K562 (cell line): ENCODE results near the gene ZNHIT1. TPM values are rescaled to one million over a fixed set of nuclear protein-coding genes. Genes with fewer than 3 reads are reported as not detected.
A peak's percentile ranks its signal among the peaks of the same experiment; 100 is the strongest.

Source experiments
- CREB3 ChIP-seq: fragments of 450-650 bp; conservative IDR thresholded peaks from 2 replicates; pipeline ENCODE4 v1.6.1; 2016; ENCODE audit warnings: missing genetic modification characterization, low read depth, mild to moderate bottlenecking, missing compliant biosample characterization, moderate library complexity
- CSDE1 ChIP-seq, 2 experiments: fragments of 450-650 bp; IDR thresholded peaks; 2 replicates each; pipeline ENCODE4 v1.6.1; 2016; ENCODE audit warnings: mild to moderate bottlenecking in 1 of 2
- CTBP1 ChIP-seq: fragments of 450-650 bp; IDR thresholded peaks from 2 replicates; pipeline ENCODE4 v1.6.1; 2016; ENCODE audit warnings: borderline replicate concordance
- E2F1 ChIP-seq: sonication (generic); formaldehyde crosslinking; IDR thresholded peaks from 2 replicates; pipeline ENCODE4 v1.8.1; 2023; ENCODE audit warnings: mild to moderate bottlenecking, missing genetic modification reagents, moderate library complexity
- GATAD2B ChIP-seq: fragments of 450-650 bp; IDR thresholded peaks from 2 replicates; pipeline ENCODE4 v1.6.1; 2017; ENCODE audit warnings: mild to moderate bottlenecking, borderline replicate concordance
- HDAC2 ChIP-seq: fragments of 450-650 bp; IDR thresholded peaks from 2 replicates; pipeline ENCODE4 v1.6.1; 2016; ENCODE audit warnings: mild to moderate bottlenecking
- JUNB ChIP-seq: fragments of 450-650 bp; formaldehyde crosslinking; conservative IDR thresholded peaks from 2 replicates; pipeline ENCODE4 v1.4.0; 2020; ENCODE audit warnings: mild to moderate bottlenecking
- NFRKB ChIP-seq: fragments of 450-650 bp; IDR thresholded peaks from 2 replicates; pipeline ENCODE4 v1.6.1; 2016; ENCODE audit warnings: low read depth
- NUFIP1 ChIP-seq: fragments of 450-650 bp; IDR thresholded peaks from 2 replicates; pipeline ENCODE4 v1.6.1; 2018; ENCODE audit not compliant: partially characterized antibody
- POLR2H ChIP-seq: IDR thresholded peaks from 2 replicates; pipeline ENCODE4 v1.6.1; 2016; ENCODE audit warnings: missing genetic modification characterization, low read depth, mild to moderate bottlenecking, control low read depth, missing compliant biosample characterization, moderate library complexity
- POLR3G ChIP-seq: IDR thresholded peaks from 2 replicates; pipeline ENCODE4 v1.6.1; 2011; ENCODE audit not compliant: insufficient read length, insufficient replicate concordance; ENCODE audit errors: extremely low read depth
- POU5F1 ChIP-seq: fragments of 150-350 bp; IDR thresholded peaks from 2 replicates; pipeline ENCODE4 v1.6.1; 2014; ENCODE audit warnings: borderline replicate concordance, low read length, low read depth, mild to moderate bottlenecking; ENCODE audit not compliant: partially characterized antibody
- PRDM10 ChIP-seq: fragments of 450-650 bp; IDR thresholded peaks from 2 replicates; pipeline ENCODE4 v1.6.1; 2018; ENCODE audit not compliant: partially characterized antibody
- RAD51 ChIP-seq: fragments of 450-650 bp; IDR thresholded peaks from 2 replicates; pipeline ENCODE4 v1.7.1; 2016; ENCODE audit warnings: low read depth, mild to moderate bottlenecking, borderline replicate concordance
- SNIP1 ChIP-seq: fragments of 450-650 bp; IDR thresholded peaks from 2 replicates; pipeline ENCODE4 v1.7.1; 2017; ENCODE audit warnings: low read depth, mild to moderate bottlenecking
- TFE3 ChIP-seq: fragments of 450-650 bp; formaldehyde crosslinking; IDR thresholded peaks from 2 replicates; pipeline ENCODE4 v1.4.0; 2020; ENCODE audit warnings: mild to moderate bottlenecking, mixed read lengths
- VEZF1 ChIP-seq: fragments of 200-800 bp; sonication (Bioruptor generic); IDR thresholded peaks from 2 replicates; pipeline ENCODE4 v1.6.1; 2017; ENCODE audit warnings: missing genetic modification characterization, missing compliant biosample characterization
- ZNF354B ChIP-seq: fragments of 250-450 bp; sonication (Bioruptor Pico); IDR thresholded peaks from 2 replicates; pipeline ENCODE4 v1.4.0; 2020
- polyA plus RNA-seq, 8 experiments: library from polyadenylated mRNA; depleted of rRNA in 4 of 8; stranded (reverse) in 5 of 8; unstranded in 3 of 8; fragments of >200 nt; fragmentation: Nextera tagmentation in 2 of 8; fragmentation: Illumina TruSeq in 1 of 8; extraction: Ambion mirVana in 2 of 8; extraction: Trizol in 1 of 8; gene quantifications; 2 replicates each; pipeline versions ENCODE4 v1.2.1 to v1.2.3, GENCODE V29; 2011 to 2014; ENCODE audit warnings: inconsistent platforms in 1 of 8, missing spikeins in 1 of 8
- total RNA-seq, 7 experiments: library from RNA; depleted of rRNA in 6 of 7; stranded (reverse); fragments of >200 nt in 6 of 7; fragmentation: Illumina TruSeq in 2 of 7; extraction: Trizol in 2 of 7; gene quantifications; 2 replicates each; pipeline versions ENCODE4 v1.2.1 to v1.2.3, GENCODE V29; 2011 to 2021; ENCODE audit warnings: low replicate concordance in 1 of 7

ZNHIT1 gene
- total and polyA plus RNA-seq, 9 of the 15 experiments (the other 6 are each of a cell fraction or from before 2014, with no cell fraction given) = 6.4 to 162 (median 70.1) TPM

- no peak for TF ChIP-seq RAD51
- no peak for TF ChIP-seq HDAC2
- TF ChIP-seq JUNB (CRISPR knock-in tag) = no peak
- 0 out of 2 replicates have a peak, but pooled peaks have one; percentile 21 for TF ChIP-seq CTBP1
- TF ChIP-seq CSDE1 (IDR thresholded peaks at IDR 0.05) = peak in 1 of 2 experiments; percentile 88; a peak in 1 of 4 replicates
- peak; percentile 83 for TF ChIP-seq VEZF1
- TF ChIP-seq NUFIP1 = no peak
- TF ChIP-seq POLR3G = no peak
- no peak for TF ChIP-seq POU5F1
- TF ChIP-seq NFRKB = no peak
- TF ChIP-seq GATAD2B = 0 out of 2 replicates have a peak, but pooled peaks have one; percentile 12
- no peak for TF ChIP-seq CREB3 (tag)
- TF ChIP-seq TFE3 (CRISPR knock-in tag) = no peak
- TF ChIP-seq POLR2H (tag) = no peak
- TF ChIP-seq SNIP1 = no peak
- no peak for TF ChIP-seq ZNF354B (CRISPR knock-in tag)
- peak; percentile 5 for TF ChIP-seq PRDM10
- 0 out of 2 replicates have a peak, but pooled peaks have one; percentile 31 for TF ChIP-seq E2F1 (CRISPR knock-in tag)
These were observed at the start of gene ZNHIT1, which contains the start of gene PLOD3 (continued) for GRCh38 chr7:101217388-101218235.
